Measurements from ENCODE around the gene TMEM170A.

Gene TMEM170A

DNA sequence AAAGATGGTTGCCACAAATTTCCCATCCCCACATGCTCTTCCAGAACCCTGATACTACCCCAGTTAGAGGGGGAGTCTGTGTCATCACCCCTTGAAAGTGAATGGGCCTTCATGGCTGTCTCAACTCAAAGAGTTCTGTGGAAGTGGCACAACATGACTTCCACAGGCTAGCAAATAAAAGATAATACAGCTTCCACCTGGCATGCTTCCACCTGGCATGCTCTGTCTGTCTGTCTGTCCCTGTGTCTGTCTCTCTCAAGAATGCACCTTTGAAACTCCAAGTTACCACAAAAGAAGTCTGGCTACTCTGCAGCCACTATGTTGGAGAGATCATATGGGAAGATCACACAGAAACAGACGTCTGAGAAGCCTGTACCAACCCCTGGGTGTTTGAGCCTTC is 66.2 kb downstream of the TMEM170A start:
- no peak for DNase-seq

DNA sequence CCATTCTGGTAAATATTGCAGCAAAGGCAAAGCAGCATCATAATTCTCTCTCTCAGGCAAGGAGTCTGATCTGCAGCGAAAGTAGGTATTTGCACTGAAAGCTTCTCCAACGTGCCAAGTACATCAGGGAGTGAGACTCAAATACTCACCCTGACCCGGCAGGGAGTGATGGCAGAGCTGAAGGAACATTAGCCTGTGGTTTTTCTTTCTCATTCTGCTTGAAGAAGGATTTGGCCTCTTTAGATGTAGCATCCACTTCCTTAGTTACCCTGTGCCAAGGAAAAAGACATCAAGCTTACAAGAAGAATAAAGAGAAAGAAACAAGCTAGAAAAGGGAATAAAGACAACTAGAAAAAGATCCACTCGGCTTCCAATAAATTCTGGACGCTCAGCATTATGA is 69.5 kb downstream of the TMEM170A start:
- DNase-seq, result no peak
